ENCODE results near the gene IGF2. TPM values are rescaled to one million over a fixed set of nuclear protein-coding genes. Genes with fewer than 3 reads are reported as not detected.

IGF2 gene, protein sequence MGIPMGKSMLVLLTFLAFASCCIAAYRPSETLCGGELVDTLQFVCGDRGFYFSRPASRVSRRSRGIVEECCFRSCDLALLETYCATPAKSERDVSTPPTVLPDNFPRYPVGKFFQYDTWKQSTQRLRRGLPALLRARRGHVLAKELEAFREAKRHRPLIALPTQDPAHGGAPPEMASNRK
- polyA plus RNA-seq (2013), result 1,002 and 1,117 TPM in 2 replicates

DNA sequence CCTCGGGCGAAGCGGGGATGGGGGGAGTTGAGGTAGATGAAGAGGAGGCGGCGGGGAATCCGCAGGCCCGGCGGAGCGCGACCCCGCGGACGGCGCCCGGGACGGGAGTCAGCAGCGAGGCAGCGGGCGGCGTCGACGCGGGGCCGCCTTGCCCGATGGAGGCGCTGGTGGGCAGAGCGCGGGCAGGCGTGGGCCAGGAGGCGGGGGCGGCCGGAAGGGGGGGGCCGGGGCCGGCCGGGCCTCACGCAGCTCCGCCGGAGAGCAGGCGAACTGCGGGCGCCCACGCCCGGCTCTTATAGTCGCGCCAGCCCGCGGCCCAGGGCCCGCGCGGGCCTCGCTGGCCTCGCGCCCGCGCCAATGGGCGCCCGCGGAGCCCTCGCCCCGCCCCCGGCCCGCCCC, at the start of gene IGF2:
IGF2 (minus strand) TSS at position 267 of the 399 bp plus-strand sequence. CDS start 3,866 bp downstream, outside the sequence.
- peak within 1 kb of the TSS; percentile 55 for H3K4ac ChIP-seq (ENCODE audit: low read depth, low read length)
- H3K27ac ChIP-seq (ENCODE audit: low read depth, low read length), result no peak within 1 kb of the TSS
- H2AFZ ChIP-seq (ENCODE audit: insufficient read depth, low read length, poor library complexity), result peak within 1 kb of the TSS; percentile 53
- no peak within 1 kb of the TSS for H3K23ac ChIP-seq (ENCODE audit: low read length)
- H2BK120ac ChIP-seq (ENCODE audit: insufficient read depth, low read length, poor library complexity), result peak within 1 kb of the TSS; percentile 78
- peak within 1 kb of the TSS; percentile 55 for H3K4me2 ChIP-seq (ENCODE audit: low read length)
- peaks cover 5% of the 10 kb centered on the region for H3K79me2 ChIP-seq (ENCODE audit: control insufficient read depth, insufficient read depth, low read length, poor library complexity)
- H2AK5ac ChIP-seq (ENCODE audit: low read length), result peak within 1 kb of the TSS; percentile 66
- peak within 1 kb of the TSS; percentile 89 for H3K18ac ChIP-seq (ENCODE audit: low read length)
- peak within 1 kb of the TSS; percentile 22 for H4K12ac ChIP-seq (ENCODE audit: low read depth, low read length)
- H3K9ac ChIP-seq (ENCODE audit: low read length), result no peak within 1 kb of the TSS
- H4K91ac ChIP-seq (ENCODE audit: low read depth, low read length), result peak within 1 kb of the TSS; percentile 92
- peak; percentile 54 to 64 for DNase-seq
- peaks cover 12 to 14% of the 10 kb centered on the region in 2 experiments for H3K36me3 ChIP-seq (ENCODE audit: control insufficient read depth in 1 of 2, insufficient read depth in 2 of 2, low read length in 2 of 2)
- peak within 1 kb of the TSS; percentile 73 for H2BK12ac ChIP-seq (ENCODE audit: low read length)
- peaks cover 52% of the 10 kb centered on the region for H3K27me3 ChIP-seq (ENCODE audit: insufficient read depth, low read length)
- peaks cover 1% of the 10 kb centered on the region for H3K9me3 ChIP-seq (ENCODE audit: insufficient read depth, low read depth, low read length)
- no CpG with 5 or more reads among the region's 62 CpGs for WGBS (ENCODE audit: extremely low coverage, insufficient coverage, insufficient read length)
- peak within 1 kb of the TSS; percentile 53 for H3K14ac ChIP-seq (ENCODE audit: low read length)
- H3K4me3 ChIP-seq (ENCODE audit: low read depth, low read length), result peak within 1 kb of the TSS; percentile 69
- H3K79me1 ChIP-seq (ENCODE audit: low read length), result peaks cover 13% of the 10 kb centered on the region
- H3K4me1 ChIP-seq (ENCODE audit: control insufficient read depth in 1 of 2, insufficient read depth in 2 of 2, low read length in 2 of 2), result peaks cover 5 to 8% of the 10 kb centered on the region in 2 experiments
- H2BK5ac ChIP-seq (ENCODE audit: low read depth, low read length, poor library complexity), result no peak within 1 kb of the TSS
- peak within 1 kb of the TSS; percentile 44 for H4K8ac ChIP-seq (ENCODE audit: low read depth, low read length)

DNA sequence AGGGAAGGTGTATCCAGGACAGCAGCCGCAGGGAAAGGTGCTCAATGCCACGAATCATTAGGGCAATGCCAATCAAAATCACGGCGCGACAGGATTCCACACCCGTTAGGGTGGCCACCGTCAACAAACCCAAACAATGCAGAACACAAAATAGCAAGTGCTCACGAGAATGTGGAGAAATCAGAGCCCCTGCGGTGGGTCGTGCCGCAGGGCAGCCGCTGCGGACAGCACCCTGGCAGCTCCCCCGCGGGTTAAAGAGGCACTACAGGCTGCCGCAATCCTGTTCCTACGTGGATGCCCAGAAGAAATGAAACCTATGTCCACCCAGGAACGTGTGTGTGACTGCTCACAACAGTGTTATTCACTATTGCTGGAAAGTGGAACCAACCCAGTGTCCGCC, 49.6 kb upstream of the IGF2 start:
- Histone ChIP-seq H3K27me3 (ENCODE audit: insufficient read depth, low read length) (no peaks in the 10 kb centered on the region), H3K4me3 (ENCODE audit: low read depth, low read length) (no peak overlapping the region), H3K79me2 (ENCODE audit: control insufficient read depth, insufficient read depth, low read length, poor library complexity) (no peaks in the 10 kb centered on the region)

DNA sequence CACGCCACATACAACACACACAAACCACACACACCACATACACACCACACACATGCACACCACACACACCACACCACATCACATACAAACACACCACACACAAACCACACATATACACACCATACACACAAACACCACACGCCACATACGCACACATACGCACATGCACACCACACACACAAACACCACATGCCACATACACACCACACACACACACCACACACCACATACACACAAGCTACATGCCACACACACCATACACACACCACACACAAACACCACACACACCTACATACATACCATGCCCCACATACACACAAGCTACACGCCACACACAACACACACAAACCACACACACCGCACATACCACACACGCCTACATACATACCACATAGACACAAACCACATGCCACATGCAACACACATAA, 48.1 kb upstream of the IGF2 start:
- no peak for DNase-seq
- Histone ChIP-seq H3K79me2 (ENCODE audit: control insufficient read depth, insufficient read depth, low read length, poor library complexity) (no peaks in the 10 kb centered on the region), H3K4me1 (ENCODE audit: control insufficient read depth in 1 of 2, insufficient read depth in 2 of 2, low read length in 2 of 2) (no peaks in the 10 kb centered on the region), H3K79me1 (ENCODE audit: low read length) (no peaks in the 10 kb centered on the region), H3K18ac (ENCODE audit: low read length) (no peak overlapping the region), H2BK12ac (ENCODE audit: low read length) (no peak overlapping the region), H4K12ac (ENCODE audit: low read depth, low read length) (no peak overlapping the region), H2BK120ac (ENCODE audit: insufficient read depth, low read length, poor library complexity) (no peak overlapping the region), H4K91ac (ENCODE audit: low read depth, low read length) (no peak overlapping the region), H3K23ac (ENCODE audit: low read length) (peak overlapping the region; percentile 81), H3K4ac (ENCODE audit: low read depth, low read length) (no peak overlapping the region), H3K36me3 (ENCODE audit: control insufficient read depth in 1 of 2, insufficient read depth in 2 of 2, low read length in 2 of 2) (no peaks in the 10 kb centered on the region), H2AK5ac (ENCODE audit: low read length) (no peak overlapping the region), H3K9ac (ENCODE audit: low read length) (peak overlapping the region; percentile 34), H3K9me3 (ENCODE audit: insufficient read depth, low read depth, low read length) (peaks cover 11% of the 10 kb centered on the region), H3K14ac (ENCODE audit: low read length) (no peak overlapping the region), H3K27ac (ENCODE audit: low read depth, low read length) (no peak overlapping the region), H2BK5ac (ENCODE audit: low read depth, low read length, poor library complexity) (no peak overlapping the region), H3K4me2 (ENCODE audit: low read length) (no peak overlapping the region), H3K4me3 (ENCODE audit: low read depth, low read length) (peak overlapping the region; percentile 14), H3K27me3 (ENCODE audit: insufficient read depth, low read length) (no peaks in the 10 kb centered on the region), H2AFZ (ENCODE audit: insufficient read depth, low read length, poor library complexity) (no peak overlapping the region), H4K8ac (ENCODE audit: low read depth, low read length) (no peak overlapping the region)
- WGBS (ENCODE audit: extremely low coverage, insufficient coverage, insufficient read length), result 100% methylated on average over 6 of the region's 7 CpGs

More for the DNA sequence above, 49.6 kb upstream of the IGF2 start:
- Histone ChIP-seq H2BK12ac (ENCODE audit: low read length) (no peak overlapping the region), H3K36me3 (ENCODE audit: control insufficient read depth in 1 of 2, insufficient read depth in 2 of 2, low read length in 2 of 2) (no peaks in the 10 kb centered on the region), H3K79me1 (ENCODE audit: low read length) (no peaks in the 10 kb centered on the region), H2BK120ac (ENCODE audit: insufficient read depth, low read length, poor library complexity) (no peak overlapping the region), H3K4ac (ENCODE audit: low read depth, low read length) (no peak overlapping the region), H3K27ac (ENCODE audit: low read depth, low read length) (no peak overlapping the region), H3K14ac (ENCODE audit: low read length) (no peak overlapping the region), H3K4me1 (ENCODE audit: control insufficient read depth in 1 of 2, insufficient read depth in 2 of 2, low read length in 2 of 2) (no peaks in the 10 kb centered on the region), H3K9me3 (ENCODE audit: insufficient read depth, low read depth, low read length) (peaks cover 11% of the 10 kb centered on the region), H4K12ac (ENCODE audit: low read depth, low read length) (no peak overlapping the region), H3K18ac (ENCODE audit: low read length) (no peak overlapping the region), H4K91ac (ENCODE audit: low read depth, low read length) (no peak overlapping the region), H3K4me2 (ENCODE audit: low read length) (no peak overlapping the region), H2BK5ac (ENCODE audit: low read depth, low read length, poor library complexity) (no peak overlapping the region), H3K9ac (ENCODE audit: low read length) (no peak overlapping the region), H4K8ac (ENCODE audit: low read depth, low read length) (no peak overlapping the region), H3K23ac (ENCODE audit: low read length) (no peak overlapping the region), H2AFZ (ENCODE audit: insufficient read depth, low read length, poor library complexity) (no peak overlapping the region), H2AK5ac (ENCODE audit: low read length) (no peak overlapping the region)
- no peak for DNase-seq
- no CpG with 5 or more reads among the region's 19 CpGs for WGBS (ENCODE audit: extremely low coverage, insufficient coverage, insufficient read length)

DNA sequence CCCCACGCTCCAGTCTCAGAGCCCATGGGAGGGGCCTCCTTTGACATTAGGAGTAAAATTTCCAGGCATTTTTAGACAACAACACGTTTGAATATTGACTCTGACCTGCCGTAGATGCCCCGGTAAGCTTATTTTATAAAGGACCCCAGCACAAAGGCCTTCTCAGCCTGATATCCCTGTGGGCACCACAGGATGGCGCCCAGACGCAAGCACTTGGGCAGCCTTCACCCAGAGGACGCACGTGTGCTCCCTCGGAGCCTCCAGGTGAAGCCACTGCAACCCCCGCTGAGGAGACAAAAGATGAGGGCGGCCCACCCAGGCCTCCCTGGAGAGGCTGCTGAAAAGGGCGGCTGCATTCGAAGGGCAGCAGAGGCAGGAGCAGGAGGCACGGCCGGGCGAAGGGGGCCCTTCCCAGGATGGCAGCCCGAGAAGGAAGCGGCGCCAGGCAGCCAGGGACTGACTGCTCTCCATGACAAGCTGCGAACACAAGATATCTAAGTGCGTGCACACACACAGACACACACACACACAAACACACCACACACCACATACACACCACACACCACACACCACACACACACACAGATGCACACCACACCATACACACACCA, 47.6 kb upstream of the IGF2 start:
- no CpG with 5 or more reads among the region's 21 CpGs for WGBS (ENCODE audit: extremely low coverage, insufficient coverage, insufficient read length)
- Histone ChIP-seq H2BK120ac (ENCODE audit: insufficient read depth, low read length, poor library complexity) (no peak overlapping the region), H3K27me3 (ENCODE audit: insufficient read depth, low read length) (no peaks in the 10 kb centered on the region), H3K4me1 (ENCODE audit: control insufficient read depth in 1 of 2, insufficient read depth in 2 of 2, low read length in 2 of 2) (no peaks in the 10 kb centered on the region), H4K91ac (ENCODE audit: low read depth, low read length) (no peak overlapping the region), H3K79me1 (ENCODE audit: low read length) (no peaks in the 10 kb centered on the region), H3K4me2 (ENCODE audit: low read length) (no peak overlapping the region), H3K18ac (ENCODE audit: low read length) (no peak overlapping the region), H3K27ac (ENCODE audit: low read depth, low read length) (no peak overlapping the region), H3K4ac (ENCODE audit: low read depth, low read length) (no peak overlapping the region), H3K14ac (ENCODE audit: low read length) (no peak overlapping the region), H2AK5ac (ENCODE audit: low read length) (no peak overlapping the region), H3K9ac (ENCODE audit: low read length) (no peak overlapping the region), H2AFZ (ENCODE audit: insufficient read depth, low read length, poor library complexity) (no peak overlapping the region), H4K12ac (ENCODE audit: low read depth, low read length) (no peak overlapping the region), H2BK5ac (ENCODE audit: low read depth, low read length, poor library complexity) (no peak overlapping the region), H2BK12ac (ENCODE audit: low read length) (no peak overlapping the region), H3K79me2 (ENCODE audit: control insufficient read depth, insufficient read depth, low read length, poor library complexity) (no peaks in the 10 kb centered on the region), H3K4me3 (ENCODE audit: low read depth, low read length) (peak overlapping the region; percentile 14), H3K36me3 (ENCODE audit: control insufficient read depth in 1 of 2, insufficient read depth in 2 of 2, low read length in 2 of 2) (no peaks in the 10 kb centered on the region), H3K9me3 (ENCODE audit: insufficient read depth, low read depth, low read length) (peaks cover 11% of the 10 kb centered on the region), H4K8ac (ENCODE audit: low read depth, low read length) (no peak overlapping the region), H3K23ac (ENCODE audit: low read length) (peak overlapping the region; percentile 81)
- DNase-seq, result peak; percentile 65 to 77

Measured in trophoblast cell (in vitro differentiated cells and primary cell).